GM21526 (cell line): Measurements from ENCODE around the gene FAS.

Source experiments
- ATAC-seq: cut with Tn5 transposase; IDR thresholded peaks from one replicate; pipeline ENCODE4 v1.9.1; 2021; ENCODE audit warnings: moderate library complexity; ENCODE audit not compliant: unreplicated experiment, low FRiP score

Gene FAS

DNA sequence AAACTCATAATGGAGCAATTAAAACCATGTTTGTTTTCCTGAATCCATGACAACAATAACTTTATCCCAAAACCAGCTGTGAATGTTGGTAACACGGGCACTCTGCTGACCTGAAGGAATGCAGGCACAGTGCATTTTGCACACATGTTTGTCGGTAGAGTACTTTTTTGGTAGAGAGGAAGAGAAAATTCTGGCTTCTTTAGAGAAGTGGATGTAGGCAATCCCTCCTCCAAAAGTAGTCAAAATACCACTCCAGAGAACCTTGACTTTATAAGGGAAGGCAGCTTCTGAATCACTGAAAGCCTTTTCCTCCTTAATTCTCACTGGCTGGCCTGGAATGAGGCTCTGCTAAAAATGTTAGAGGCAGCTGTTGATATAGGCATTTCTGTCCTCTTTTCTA, 22.2 kb upstream of the FAS start:
- ATAC-seq, result no peak

DNA sequence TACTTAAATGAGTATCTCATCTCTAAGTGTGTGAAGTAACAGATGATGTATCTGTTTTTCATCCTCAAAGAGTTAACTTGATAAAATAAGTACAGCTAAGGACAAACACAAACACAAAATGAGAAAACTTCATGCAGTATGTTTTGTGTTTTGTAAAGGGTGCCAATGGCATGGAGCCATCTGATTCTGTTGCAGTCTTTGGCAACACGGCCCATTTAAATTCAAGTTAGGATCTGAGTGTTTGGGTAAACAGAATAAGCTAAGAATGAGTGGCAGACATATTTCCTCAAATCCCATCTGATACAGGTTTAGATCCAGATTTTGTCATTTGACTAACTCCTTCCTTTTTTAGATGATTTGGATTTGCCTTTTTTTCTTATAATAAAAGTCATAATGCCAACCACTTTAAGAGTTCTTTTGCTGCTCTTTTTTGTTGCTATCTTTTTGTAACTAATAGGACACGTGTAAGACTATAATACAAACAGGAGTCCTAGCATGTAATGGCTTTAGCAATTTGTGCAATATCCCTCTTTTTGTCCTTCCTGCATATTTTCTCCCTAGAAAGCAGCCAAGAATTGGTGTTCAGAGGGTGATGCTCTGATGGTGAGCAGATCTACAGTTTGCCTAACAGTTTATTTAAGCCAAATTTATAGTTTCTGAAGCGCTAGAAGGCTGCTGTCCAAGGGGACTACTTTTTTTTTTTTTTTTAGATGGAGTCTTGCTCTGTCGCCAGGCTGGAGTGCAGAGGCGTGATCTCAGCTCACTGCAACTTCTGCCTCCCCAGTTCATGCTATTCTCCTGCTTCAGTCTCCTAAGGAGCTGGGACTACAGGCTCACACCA, 19.2 kb upstream of the FAS start:
- no peak for ATAC-seq

DNA sequence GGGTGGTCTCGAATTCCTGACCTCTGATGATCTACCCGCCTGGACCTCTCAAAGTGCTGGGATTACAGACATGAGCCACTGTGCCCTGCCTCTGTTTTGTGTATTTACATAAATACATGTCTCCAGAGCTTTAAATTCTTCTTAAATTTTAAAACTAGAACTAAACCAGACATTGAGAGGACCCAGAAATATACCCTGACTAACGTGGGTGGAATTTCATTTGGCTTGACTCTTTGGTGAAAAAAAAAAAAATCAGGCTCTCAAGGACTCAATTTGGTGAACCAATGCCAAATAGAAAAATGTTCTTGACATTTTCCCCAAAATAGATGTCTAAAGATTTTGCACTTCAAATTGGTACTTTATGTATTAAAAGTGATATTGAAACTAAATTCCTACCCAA, 16.6 kb upstream of the FAS start:
- ATAC-seq, result no peak

DNA sequence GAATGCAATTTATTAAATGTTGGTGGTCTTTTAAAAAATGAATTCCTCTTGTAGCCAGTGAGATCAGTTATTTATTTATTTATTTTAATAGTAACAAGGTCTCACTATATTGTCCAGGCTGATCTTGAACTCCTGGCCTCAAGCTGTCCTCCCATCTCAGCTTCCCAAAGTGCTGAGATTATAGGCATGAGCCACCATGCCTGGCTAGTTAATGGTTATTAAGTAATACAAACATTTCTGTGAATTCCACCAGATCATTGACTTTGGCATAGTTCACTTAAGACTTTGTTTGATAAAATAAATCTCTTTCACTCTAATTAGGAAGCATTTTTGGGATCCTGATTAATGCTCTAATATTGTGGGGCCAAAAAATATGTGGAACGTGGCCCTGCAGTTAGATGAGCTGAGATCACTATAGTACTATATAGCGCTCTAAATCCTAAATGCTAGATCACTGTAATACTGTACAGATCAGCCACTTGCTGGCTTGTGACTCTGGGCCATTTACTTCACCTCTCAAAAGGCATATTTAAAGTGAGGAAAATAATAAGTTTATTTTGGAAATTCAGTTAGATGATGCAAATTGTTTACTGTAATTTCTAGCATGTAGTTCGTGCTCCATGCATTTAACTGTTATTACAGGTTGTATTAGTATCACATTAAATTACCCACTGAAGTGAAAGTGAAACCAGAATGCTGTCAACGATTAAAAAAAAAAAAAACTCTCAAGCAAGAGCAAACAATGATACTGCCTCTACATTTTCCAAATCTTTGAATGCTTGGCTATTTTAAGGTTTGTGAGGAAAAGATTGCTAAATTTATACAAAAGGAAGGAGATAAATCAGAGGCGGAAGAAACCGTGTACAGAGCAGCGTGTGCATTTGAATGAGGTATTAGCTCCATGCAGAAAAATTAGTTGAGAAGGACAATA, 15.9 kb upstream of the FAS start:
- ATAC-seq, result no peak

DNA sequence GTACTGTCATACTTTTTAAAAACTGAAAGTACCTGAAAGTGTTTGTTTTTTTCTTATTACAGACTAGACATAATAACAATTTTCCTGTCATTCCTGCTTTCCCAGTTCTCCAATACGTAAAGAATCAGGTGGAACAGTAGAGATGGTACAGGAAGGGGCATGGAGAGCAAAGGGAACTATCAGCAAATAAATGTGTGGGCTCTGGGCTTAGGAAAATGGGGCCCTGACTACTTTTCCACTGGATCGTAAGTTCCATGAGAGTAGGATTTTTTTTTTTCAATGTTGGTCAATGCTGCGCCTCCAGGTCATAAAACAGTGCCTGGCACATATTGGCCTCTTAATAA, 15.2 kb upstream of the FAS start:
- ATAC-seq, result no peak

DNA sequence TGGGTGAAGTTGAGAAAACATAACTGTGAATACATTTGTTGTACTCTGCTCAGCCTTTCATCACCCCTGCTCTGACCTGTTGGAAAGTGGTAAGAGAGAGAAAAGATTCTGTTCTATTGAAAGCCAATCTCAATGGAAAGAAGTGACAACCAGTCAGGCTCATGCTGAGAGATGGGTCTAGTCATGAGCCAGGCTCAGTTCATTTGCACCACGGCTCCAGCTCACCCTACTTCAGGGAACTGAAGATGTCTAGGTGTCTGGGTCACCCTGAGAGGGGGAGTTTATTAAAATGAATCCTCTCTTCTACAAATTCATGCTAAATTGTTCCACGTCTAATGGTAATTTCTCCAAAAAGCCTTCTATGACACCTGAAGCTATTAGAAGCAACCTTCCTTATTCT, 12.1 kb upstream of the FAS start:
- no peak for ATAC-seq

DNA sequence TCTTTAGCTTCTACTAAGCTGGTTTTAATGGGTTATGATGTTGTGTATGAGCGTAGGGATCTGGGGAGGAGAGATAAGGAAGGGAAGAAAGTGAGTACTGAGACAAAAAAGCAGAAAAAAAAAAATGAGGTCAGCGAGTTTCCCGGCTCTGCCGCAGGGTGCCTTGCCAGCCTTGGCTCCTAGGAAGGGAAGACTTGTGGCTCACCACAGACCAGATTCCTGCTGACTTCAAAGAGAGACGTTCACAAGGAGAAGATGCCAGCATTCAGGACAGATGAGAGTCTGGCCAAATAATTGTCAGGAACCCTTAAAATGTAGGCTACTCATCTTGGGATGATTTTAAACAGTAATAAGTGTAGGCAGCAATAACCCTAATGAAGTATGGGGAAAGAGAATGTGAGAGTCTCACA, 11.4 kb upstream of the FAS start:
- ATAC-seq, result no peak

DNA sequence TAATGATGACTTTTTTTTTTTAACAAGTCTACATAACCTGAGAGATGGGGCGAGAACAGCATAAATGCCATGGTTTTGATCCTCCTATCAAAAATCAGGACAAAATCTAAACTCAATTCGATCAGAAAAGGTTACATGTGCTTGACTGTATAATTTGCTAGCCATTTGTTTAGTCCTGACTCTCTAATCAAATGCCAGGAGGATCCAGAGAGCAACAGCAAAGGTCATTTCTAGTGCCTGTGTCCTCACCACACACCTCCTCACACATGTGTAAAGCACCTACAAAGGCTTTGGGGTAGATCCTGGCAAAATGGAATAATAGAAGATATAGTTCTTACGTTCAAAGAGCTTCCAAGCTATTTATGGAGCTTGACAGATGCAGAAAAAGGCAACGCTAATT, 11.0 kb upstream of the FAS start:
- no peak for ATAC-seq

DNA sequence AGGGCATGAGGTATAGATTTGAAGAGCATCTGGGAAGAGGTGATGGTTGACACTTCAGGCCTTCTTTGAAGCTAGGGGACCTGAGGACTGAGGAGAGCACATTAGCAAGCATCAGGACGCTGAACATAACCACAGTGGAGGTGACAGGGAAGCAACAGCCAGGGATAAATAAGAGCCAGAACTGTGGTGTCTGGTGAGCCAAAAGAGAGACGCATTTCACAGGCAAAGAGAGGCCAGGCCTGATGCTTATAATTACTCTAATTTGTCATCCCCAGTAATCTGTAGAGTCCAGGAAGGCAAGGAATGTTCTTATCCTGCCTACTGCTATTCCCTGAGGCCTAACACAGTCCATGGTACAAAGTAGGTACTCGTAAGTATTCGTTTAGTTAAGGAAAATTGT, 10.4 kb upstream of the FAS start:
- ATAC-seq, result no peak

DNA sequence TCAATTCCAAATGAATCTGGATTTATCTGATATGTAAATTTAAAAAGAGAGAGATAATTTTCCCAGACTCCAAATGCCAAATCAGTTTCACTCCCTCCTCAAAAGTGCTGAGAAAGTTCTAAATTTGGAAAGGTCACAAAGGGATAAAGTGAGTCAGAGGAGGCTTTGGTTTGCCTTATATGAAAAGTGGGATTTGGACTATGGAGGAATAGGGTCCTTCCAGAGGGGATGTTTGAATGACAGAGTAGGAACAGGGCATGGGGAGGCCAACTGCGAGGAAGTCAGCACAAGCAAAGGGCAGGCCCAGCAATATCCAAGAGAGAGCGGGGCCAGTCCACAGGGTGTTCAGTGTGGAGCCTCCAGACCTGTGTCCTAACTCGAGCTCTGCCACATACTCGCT, 9.8 kb upstream of the FAS start:
- ATAC-seq, result no peak

DNA sequence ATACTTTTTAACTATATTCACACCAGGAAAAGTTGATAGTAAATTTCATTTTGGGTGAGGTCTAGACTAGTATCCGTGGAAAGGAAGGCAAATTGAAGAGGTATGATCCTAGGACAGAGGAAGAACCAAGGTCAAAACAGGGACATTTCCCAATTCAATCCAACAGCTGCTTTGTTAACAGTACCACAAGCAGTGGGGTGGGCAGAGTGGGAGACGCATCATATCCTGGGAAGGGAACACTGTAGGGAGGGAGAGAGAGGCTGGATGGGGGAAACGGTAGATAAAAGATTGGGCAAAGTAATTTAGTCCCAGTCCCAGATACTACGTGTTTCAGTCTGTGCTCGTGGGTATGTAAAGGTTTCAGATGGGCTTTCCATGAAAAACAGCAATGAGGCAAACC, 9.2 kb upstream of the FAS start:
- no peak for ATAC-seq

DNA sequence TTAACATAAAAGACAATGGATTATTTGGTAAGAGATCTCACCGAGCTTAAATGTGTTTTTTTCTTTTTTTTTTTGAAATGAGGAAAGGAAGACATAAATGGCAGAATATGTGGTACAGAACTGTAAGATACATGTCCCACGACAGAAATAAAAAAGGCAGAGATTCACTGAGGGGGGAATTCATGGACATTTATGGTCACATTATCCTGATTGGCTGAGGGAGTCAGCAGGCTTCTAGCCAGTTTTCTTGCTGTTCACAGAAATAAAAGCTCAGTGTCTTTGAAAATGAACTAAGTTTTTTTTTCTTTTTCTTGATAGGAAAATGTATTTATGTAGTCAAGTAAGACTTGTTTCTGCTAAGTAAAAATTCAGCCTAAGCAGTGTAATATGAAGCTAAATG, 8.2 kb upstream of the FAS start:
- no peak for ATAC-seq

DNA sequence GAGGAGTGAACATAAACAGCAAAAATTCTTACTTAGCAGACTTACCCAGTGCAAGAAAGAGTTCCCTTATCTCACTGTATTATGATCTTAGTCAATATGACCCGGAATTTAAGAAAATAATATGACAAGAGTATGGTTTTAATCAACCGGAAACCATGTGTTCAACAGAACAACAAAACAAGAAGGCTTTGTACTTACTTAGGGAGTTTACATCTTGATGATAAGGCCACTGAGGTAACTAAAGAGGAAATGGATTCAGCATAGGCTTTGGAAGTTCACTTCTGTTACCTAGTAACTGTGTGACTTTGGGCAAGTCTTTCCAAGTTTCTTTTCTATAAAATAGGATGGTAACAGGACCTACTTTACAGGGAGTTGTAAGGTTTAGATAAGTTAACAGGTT, 7.4 kb upstream of the FAS start:
- ATAC-seq, result no peak

DNA sequence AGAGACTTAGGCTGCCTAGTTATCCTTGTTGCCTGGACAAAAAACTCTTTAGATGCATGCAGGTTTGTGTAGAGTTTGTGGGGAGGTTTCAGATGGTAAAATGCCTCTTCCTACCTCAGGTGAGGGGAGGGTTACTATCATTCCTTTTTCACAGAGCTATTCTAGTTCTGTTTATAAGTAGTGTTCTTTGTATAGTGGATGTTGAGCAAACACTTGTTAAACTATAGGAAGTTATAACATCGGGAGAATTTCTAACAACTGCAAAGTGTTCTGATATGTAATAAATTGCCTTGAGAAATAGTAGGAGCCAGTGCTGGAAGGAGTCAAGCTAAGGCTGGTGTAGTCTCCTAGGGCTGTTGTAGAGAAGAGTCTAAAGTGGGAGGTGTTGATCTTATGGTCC, 6.7 kb upstream of the FAS start:
- ATAC-seq, result no peak

DNA sequence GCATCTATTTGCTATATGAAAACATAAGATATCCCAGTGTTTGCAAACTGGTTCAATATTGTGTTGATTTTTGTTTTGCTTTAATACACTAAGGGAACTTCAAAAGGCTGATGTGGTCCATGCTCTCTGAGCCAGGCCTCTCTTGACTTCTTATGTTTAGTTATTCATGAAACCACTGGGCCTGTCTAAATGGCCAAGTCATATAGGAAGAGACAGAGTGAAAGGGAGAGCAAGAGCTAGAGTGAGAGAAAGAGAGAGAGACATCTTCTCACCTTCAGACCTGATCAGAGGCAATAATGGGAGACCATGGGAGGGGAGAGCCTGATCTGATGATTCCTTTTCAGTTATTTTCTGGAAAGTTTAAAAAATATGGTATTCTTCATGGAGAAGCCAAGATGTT, 6.1 kb upstream of the FAS start:
- no peak for ATAC-seq

DNA sequence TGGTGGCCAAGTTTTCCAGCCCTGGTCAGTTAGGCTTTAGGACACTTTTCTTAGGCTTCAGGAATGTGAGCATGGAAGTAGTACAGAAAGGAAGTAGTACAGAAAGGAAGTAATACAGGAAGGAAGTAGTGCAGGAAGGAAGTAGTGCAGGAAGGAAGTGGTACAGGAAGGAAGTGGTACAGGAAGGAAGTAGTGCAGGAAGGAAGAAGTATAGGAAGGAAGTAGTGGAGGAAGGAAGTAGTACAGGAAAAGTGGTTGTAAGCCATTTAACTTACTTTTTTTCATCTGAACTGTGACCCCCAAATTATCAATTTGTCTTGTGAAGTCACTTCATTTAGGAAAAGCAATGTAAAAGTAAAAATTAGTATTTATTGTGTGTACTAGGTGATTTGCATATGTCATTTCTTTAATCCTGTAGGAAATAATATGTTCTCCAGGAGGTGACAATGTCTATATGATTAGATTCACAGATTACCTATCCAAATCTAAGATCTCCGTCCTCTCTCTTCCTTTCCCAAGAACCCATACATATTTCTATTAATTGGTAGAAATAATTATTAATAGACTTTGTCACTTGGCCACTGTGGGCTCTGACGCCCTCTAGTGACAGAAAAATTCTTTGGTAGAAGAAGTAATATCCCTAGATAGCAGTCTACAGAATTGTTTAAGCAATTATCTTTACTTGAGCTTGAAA, 3.9 kb upstream of the FAS start:
- no peak for ATAC-seq

DNA sequence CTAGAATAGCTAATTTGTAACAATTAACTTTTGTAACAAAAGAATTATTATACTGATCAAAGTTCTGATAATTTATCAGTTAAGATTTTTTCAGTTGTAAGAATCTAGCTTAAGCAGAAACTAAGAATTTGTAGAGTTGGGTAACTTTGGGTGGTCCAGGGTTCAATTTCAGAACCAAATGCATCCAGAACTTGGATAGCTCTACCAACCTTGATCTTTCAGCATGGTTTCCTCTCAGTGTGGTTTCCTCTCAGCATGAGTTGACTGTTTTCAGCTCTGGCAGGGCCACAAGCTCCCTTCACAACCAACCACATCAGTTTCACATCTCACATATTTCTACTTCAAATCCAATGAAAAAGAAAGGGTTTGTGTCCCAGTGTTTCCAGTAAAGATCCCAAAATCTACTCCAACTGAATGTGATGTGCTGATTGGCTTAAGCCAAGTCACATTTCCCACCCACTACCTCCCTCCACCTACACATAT, 3.3 kb upstream of the FAS start:
- no peak for ATAC-seq

DNA sequence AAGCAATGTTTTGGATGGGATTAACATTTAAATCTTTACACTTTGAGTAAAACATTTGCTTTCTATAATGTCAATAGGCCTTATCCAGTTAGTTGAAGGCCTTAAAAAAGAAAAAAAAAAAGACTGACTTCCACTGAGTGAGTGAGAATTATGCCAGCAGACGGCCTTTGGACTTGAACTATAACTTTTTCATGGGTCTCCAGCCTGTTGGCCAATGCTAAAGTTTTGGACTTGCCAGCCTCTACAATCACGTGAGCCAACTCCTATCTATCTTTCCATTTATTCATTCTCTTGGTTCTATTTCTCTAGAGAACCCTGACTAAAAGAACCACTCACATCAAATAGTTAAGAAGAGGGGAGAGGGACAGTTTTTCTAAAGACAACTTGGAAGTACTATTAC, 2.8 kb upstream of the FAS start:
- no peak for ATAC-seq

DNA sequence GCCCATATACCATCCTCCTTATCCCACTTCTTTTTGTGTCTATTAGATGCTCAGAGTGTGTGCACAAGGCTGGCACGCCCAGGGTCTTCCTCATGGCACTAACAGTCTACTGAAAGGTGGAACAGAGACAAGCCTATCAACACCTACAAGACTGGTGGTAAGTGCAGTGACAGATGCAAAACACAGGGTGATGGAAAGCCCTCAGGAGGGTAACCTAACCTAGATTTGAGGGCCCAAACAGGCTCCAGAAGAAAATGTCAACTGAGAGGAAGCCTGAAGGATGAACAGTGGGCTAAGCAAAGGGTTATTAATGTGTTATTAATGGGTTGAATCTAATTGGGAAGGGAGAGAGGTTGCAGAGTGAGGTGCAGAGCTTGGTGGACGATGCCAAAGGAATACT, 1.2 kb upstream of the FAS start:
- no peak for ATAC-seq

DNA sequence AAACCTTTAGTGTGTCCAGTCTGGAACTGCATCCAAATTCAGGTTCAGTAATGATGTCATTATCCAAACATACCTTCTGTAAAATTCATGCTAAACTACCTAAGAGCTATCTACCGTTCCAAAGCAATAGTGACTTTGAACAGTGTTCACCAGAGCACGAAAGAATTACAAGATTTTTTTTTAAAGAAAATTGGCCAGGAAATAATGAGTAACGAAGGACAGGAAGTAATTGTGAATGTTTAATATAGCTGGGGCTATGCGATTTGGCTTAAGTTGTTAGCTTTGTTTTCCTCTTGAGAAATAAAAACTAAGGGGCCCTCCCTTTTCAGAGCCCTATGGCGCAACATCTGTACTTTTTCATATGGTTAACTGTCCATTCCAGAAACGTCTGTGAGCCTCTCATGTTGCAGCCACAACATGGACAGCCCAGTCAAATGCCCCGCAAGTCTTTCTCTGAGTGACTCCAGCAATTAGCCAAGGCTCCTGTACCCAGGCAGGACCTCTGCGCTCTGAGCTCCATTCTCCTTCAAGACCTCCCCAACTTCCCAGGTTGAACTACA, 694 bp upstream of the FAS start:
- ATAC-seq, result no peak
